Stimulated activated memory B cell treated with anti-CD40 and anti-IgM and Interleukin-4, amounts not matched to agents 10 μg/mL and 1 μg/mL and 100 μg/mL, for 72 hours (primary cell): ENCODE results near the gene SETSIP.

Experiments used
- ATAC-seq: fragments of 150-1000 bp; cut with Tn5 transposase; 2 replicates; pipeline ENCODE4 v1.10.0; 2021
- H3K27ac Mint-ChIP-seq: one replicate; pipeline ENCODE4 v1.8.0; 2022; ENCODE audit warnings: mild to moderate bottlenecking, mixed read lengths
- H3K27me3 Mint-ChIP-seq: one replicate; pipeline ENCODE4 v1.8.0; 2022; ENCODE audit warnings: mixed read lengths
- H3K36me3 Mint-ChIP-seq: one replicate; pipeline ENCODE4 v1.8.0; 2022; ENCODE audit warnings: mixed read lengths
- H3K4me1 Mint-ChIP-seq: one replicate; pipeline ENCODE4 v1.8.0; 2022; ENCODE audit warnings: mixed read lengths
- H3K4me3 Mint-ChIP-seq: one replicate; pipeline ENCODE4 v1.8.0; 2022; ENCODE audit warnings: mild to moderate bottlenecking, moderate library complexity, mixed read lengths
- H3K9me3 Mint-ChIP-seq: one replicate; pipeline ENCODE4 v1.8.0; 2022; ENCODE audit warnings: mixed read lengths

Gene SETSIP

GRCh38 chr1:92075311-92075710 is at the start of gene SETSIP:
Gene SETSIP, minus strand, starts transcription at chr1:92075411. Its CDS starts 0 bp downstream, at chr1:92075411.
- Mint-ChIP-seq H3K27me3 (no peaks in the 10 kb centered on the region), H3K36me3 (no peaks in the 10 kb centered on the region), H3K4me1 (no peaks in the 10 kb centered on the region), H3K9me3 (no peaks in the 10 kb centered on the region), H3K4me3 (no peak within 1 kb of the TSS), H3K27ac (no peak within 1 kb of the TSS)
- ATAC-seq = no peak

GRCh38 chr1:92123868-92124267 is 48.7 kb upstream of the SETSIP start:
- no peak overlapping the region for H3K4me3 Mint-ChIP-seq
- no peaks in the 10 kb centered on the region for H3K4me1 Mint-ChIP-seq
- no peak overlapping the region for H3K27ac Mint-ChIP-seq
- no peaks in the 10 kb centered on the region for H3K9me3 Mint-ChIP-seq
- no peak for ATAC-seq
- H3K27me3 Mint-ChIP-seq = no peaks in the 10 kb centered on the region
- H3K36me3 Mint-ChIP-seq = no peaks in the 10 kb centered on the region

- Mint-ChIP-seq H3K4me3 (no peak overlapping the region), H3K36me3 (no peaks in the 10 kb centered on the region), H3K27me3 (no peaks in the 10 kb centered on the region), H3K27ac (no peak overlapping the region), H3K9me3 (no peaks in the 10 kb centered on the region), H3K4me1 (no peaks in the 10 kb centered on the region)
- ATAC-seq = no peak
These were observed 43.6 kb upstream of the SETSIP start for GRCh38 chr1:92118826-92119225.

- no peaks in the 10 kb centered on the region for H3K27me3 Mint-ChIP-seq
- no peaks in the 10 kb centered on the region for H3K9me3 Mint-ChIP-seq
- H3K27ac Mint-ChIP-seq = no peak overlapping the region
- no peaks in the 10 kb centered on the region for H3K36me3 Mint-ChIP-seq
- H3K4me1 Mint-ChIP-seq = no peaks in the 10 kb centered on the region
- no peak overlapping the region for H3K4me3 Mint-ChIP-seq
- ATAC-seq = no peak
These were observed 42.3 kb upstream of the SETSIP start for GRCh38 chr1:92117526-92117925.

DNA sequence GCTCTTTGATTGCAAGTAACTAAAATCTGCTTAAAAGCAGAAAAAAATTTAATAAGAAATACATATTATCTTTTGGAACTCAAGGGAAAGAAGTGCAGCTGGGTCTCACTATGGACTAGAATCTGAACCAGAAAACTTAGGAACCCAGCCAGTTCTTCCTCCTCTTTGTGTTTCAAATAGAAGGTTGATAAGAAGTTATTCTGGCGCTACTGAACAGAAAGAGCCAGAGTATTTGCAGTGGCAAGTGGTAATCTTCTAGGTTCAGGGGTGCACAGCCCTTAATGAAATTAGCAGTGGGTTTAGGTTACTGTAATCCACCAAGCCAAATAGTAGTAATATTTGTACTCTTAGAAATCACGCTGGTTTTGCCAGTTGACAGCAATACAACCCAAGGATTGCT is 33.4 kb upstream of the SETSIP start:
- ATAC-seq = no peak
- H3K4me3 Mint-ChIP-seq = no peak overlapping the region
- no peaks in the 10 kb centered on the region for H3K4me1 Mint-ChIP-seq
- no peak overlapping the region for H3K27ac Mint-ChIP-seq
- no peaks in the 10 kb centered on the region for H3K27me3 Mint-ChIP-seq
- H3K9me3 Mint-ChIP-seq = no peaks in the 10 kb centered on the region
- no peaks in the 10 kb centered on the region for H3K36me3 Mint-ChIP-seq

- Mint-ChIP-seq H3K36me3 (no peaks in the 10 kb centered on the region), H3K4me1 (no peaks in the 10 kb centered on the region), H3K9me3 (no peaks in the 10 kb centered on the region), H3K4me3 (no peak overlapping the region), H3K27me3 (no peaks in the 10 kb centered on the region), H3K27ac (no peak overlapping the region)
- ATAC-seq = no peak
These were observed 30.4 kb upstream of the SETSIP start for GRCh38 chr1:92105546-92106081.

DNA sequence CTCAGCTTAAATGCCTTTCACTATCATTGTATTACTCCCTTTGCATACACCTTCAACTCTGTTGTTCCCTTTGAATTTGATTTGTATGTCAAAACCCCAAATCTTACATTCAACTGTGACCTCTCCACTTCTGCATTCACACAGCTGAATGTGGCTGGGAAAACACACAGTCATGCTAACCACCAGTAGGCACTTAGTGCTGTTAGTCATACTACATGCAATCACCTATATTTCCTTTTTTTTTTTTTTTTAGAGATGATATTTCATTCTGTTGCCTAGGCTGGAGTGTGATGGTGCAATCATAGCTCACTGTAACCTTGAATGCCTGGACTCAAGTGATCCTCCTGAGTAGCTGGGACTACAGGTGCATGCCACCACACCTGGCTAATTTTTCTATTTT is 21.1 kb upstream of the SETSIP start:
- no peaks in the 10 kb centered on the region for H3K9me3 Mint-ChIP-seq
- no peak overlapping the region for H3K27ac Mint-ChIP-seq
- no peaks in the 10 kb centered on the region for H3K27me3 Mint-ChIP-seq
- H3K4me1 Mint-ChIP-seq = peaks cover 7% of the 10 kb centered on the region
- no peaks in the 10 kb centered on the region for H3K36me3 Mint-ChIP-seq
- ATAC-seq = no peak
- H3K4me3 Mint-ChIP-seq = no peak overlapping the region

DNA sequence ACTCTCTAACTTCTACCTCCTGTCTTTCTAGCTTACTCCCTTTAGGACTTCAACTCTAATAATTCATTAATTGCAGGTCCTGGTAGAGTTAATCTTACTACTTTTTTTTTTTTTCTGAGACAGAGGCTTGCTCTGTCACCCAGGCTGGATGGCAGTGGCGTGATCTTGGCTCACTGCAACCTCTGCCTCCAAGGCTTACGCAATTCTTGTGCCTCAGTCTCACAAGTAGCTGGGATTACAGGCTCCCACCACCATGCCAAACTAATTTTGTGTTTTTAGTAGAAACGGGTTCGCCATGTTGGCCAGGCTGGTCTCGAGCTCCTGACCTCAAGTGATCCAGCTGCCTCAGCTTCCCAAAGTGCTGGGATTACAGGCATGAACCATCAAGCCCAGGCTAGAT is 20.7 kb upstream of the SETSIP start:
- no peak overlapping the region for H3K27ac Mint-ChIP-seq
- ATAC-seq = no peak
- H3K36me3 Mint-ChIP-seq = no peaks in the 10 kb centered on the region
- H3K4me1 Mint-ChIP-seq = peaks cover 7% of the 10 kb centered on the region
- no peak overlapping the region for H3K4me3 Mint-ChIP-seq
- H3K9me3 Mint-ChIP-seq = no peaks in the 10 kb centered on the region
- no peaks in the 10 kb centered on the region for H3K27me3 Mint-ChIP-seq

DNA sequence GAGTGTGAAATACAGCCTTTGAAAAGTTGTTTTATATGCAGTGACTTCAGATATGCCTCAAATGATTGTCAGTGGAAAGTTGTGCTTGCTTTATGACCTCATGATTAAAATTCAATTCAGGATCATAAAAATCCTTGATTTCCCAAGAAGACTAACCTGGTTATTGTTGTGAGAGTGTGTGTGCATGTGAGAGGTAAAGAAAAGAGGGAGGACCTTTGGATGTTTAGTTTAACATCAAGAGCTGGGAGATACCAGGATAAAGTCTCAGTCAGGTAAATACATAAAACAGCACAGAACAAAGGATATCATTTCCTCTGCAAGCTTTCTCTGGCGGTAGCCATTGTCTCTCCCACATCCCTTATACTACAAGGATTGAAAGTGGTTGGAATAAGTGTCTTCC is 19.4 kb upstream of the SETSIP start:
- no peaks in the 10 kb centered on the region for H3K36me3 Mint-ChIP-seq
- H3K9me3 Mint-ChIP-seq = no peaks in the 10 kb centered on the region
- peaks cover 7% of the 10 kb centered on the region for H3K4me1 Mint-ChIP-seq
- no peak overlapping the region for H3K4me3 Mint-ChIP-seq
- H3K27me3 Mint-ChIP-seq = no peaks in the 10 kb centered on the region
- no peak for ATAC-seq
- H3K27ac Mint-ChIP-seq = no peak overlapping the region

- Mint-ChIP-seq H3K4me3 (no peak overlapping the region), H3K36me3 (no peaks in the 10 kb centered on the region), H3K9me3 (no peaks in the 10 kb centered on the region), H3K27ac (no peak overlapping the region), H3K4me1 (peaks cover 7% of the 10 kb centered on the region), H3K27me3 (no peaks in the 10 kb centered on the region)
- ATAC-seq = no peak
These were observed 18.9 kb upstream of the SETSIP start for GRCh38 chr1:92094090-92094489.

- Mint-ChIP-seq H3K9me3 (peaks cover 2% of the 10 kb centered on the region), H3K4me3 (no peak overlapping the region), H3K4me1 (no peaks in the 10 kb centered on the region), H3K27ac (no peak overlapping the region), H3K36me3 (no peaks in the 10 kb centered on the region), H3K27me3 (no peaks in the 10 kb centered on the region)
- no peak for ATAC-seq
These were observed 16.4 kb upstream of the SETSIP start for GRCh38 chr1:92091625-92092024.

DNA sequence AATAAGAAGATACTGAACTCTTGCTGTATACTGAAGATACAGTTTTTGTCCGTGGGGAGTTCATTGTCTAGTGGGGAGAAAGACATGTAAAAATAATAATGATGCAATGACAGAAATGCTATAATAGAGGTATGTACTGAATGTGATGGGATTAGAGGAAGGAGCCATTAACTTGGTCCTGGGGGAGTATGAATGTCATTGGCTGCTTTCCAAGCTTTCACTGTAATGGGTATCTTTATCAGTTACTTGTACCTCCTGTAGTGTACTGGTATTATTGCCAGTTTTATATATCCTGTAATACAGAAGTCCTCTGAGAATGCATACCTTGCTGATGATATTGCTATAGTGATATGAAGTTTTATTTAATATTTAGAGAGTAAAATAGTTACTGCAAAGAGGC is 12.3 kb upstream of the SETSIP start:
- H3K9me3 Mint-ChIP-seq = peaks cover 12% of the 10 kb centered on the region
- H3K4me1 Mint-ChIP-seq = no peaks in the 10 kb centered on the region
- H3K27ac Mint-ChIP-seq = no peak overlapping the region
- peaks cover 10% of the 10 kb centered on the region for H3K36me3 Mint-ChIP-seq
- no peak overlapping the region for H3K4me3 Mint-ChIP-seq
- no peak for ATAC-seq
- no peaks in the 10 kb centered on the region for H3K27me3 Mint-ChIP-seq

DNA sequence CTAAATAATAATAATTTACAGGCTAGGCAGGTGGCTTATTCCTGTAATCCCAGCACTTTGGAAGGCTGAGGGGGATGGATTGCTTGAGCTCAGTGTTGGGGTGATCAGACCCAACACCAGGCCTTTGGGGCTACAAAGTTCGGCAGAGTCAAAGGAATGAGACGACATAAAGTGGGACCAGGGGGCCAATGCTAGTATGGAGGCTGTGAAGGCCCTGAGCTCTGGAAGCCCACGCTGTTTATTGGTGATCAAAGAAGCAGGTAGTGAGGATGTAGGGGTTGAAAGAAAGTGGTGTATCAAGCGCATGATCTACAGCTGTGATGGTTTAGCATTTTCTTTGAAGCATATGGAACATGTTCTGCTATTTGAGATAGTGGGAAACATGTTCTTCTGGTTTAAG is 10.5 kb upstream of the SETSIP start:
- Mint-ChIP-seq H3K36me3 (peaks cover 10% of the 10 kb centered on the region), H3K4me1 (no peaks in the 10 kb centered on the region), H3K9me3 (peaks cover 12% of the 10 kb centered on the region), H3K27me3 (no peaks in the 10 kb centered on the region), H3K27ac (no peak overlapping the region), H3K4me3 (no peak overlapping the region)
- ATAC-seq = no peak

DNA sequence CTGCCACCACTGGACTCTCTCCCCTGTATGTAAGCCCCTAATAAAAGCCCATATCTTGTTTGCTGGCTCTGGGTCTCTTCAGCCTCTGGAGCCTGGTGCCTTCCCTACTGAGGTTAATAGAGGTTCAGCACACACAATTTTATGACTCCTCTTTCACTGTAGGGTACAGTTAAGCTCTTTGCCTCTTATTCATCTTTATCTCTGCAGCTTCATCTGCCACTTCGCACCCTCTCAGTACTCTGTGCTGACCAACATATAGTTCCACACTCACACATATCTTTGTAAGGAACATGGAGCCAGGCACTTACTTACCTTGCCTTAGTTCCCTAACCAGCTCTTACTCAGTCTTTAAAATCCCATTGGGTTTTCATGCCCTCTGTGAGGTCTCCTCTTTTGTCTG is 9.4 kb upstream of the SETSIP start:
- H3K27me3 Mint-ChIP-seq = no peaks in the 10 kb centered on the region
- H3K36me3 Mint-ChIP-seq = peaks cover 10% of the 10 kb centered on the region
- no peak overlapping the region for H3K4me3 Mint-ChIP-seq
- ATAC-seq = no peak
- H3K9me3 Mint-ChIP-seq = peaks cover 12% of the 10 kb centered on the region
- H3K27ac Mint-ChIP-seq = no peak overlapping the region
- H3K4me1 Mint-ChIP-seq = no peaks in the 10 kb centered on the region

GRCh38 chr1:92081031-92081430 is 5.8 kb upstream of the SETSIP start:
- Mint-ChIP-seq H3K9me3 (peaks cover 10% of the 10 kb centered on the region), H3K4me3 (peak overlapping the region; percentile 93), H3K27ac (peak overlapping the region; percentile 80), H3K4me1 (no peaks in the 10 kb centered on the region), H3K27me3 (no peaks in the 10 kb centered on the region), H3K36me3 (peaks cover 10% of the 10 kb centered on the region)
- no peak for ATAC-seq

- Mint-ChIP-seq H3K27ac (peak within 1 kb of the TSS; percentile 80), H3K36me3 (peaks cover 9% of the 10 kb centered on the region), H3K27me3 (no peaks in the 10 kb centered on the region), H3K9me3 (peaks cover 7% of the 10 kb centered on the region), H3K4me1 (no peaks in the 10 kb centered on the region), H3K4me3 (peak within 1 kb of the TSS; percentile 93)
- ATAC-seq = peak; percentile 96
These were observed 5.1 kb upstream of the SETSIP start, which contains the start of gene BTBD8 for GRCh38 chr1:92080128-92080985. Gene BTBD8, plus strand, starts transcription at chr1:92080345. Its CDS starts 227 bp downstream, at chr1:92080572.
